Hematopoietic multipotent progenitor cell treated with erythropoietin and hydrocortisone succinate and interleukin-3 and kit ligand, for 4 days (in vitro differentiated cells): ENCODE data around the gene SEMA5A.

ENCODE experiments used
- DNase-seq: peaks from one replicate; pipeline ENCODE4 v3.0.0-alpha.2; 2015

The SEMA5A gene

GRCh38 chr5:9545992-9546851 is at the start of gene SEMA5A:
SEMA5A (minus strand) TSS chr5:9546075; CDS start chr5:9379946, 166,129 bp downstream.
- peak; percentile 51 for DNase-seq

GRCh38 chr5:9594913-9595312 is 49.0 kb upstream of the SEMA5A start:
- DNase-seq: no peak

GRCh38 chr5:9589049-9589835 is 43.4 kb upstream of the SEMA5A start:
- no peak for DNase-seq

- DNase-seq: no peak
Observed at GRCh38 chr5:9588254-9588653, 42.4 kb upstream of the SEMA5A start.

GRCh38 chr5:9587135-9587534 is 41.3 kb upstream of the SEMA5A start:
- DNase-seq: no peak

- DNase-seq: no peak
Observed at GRCh38 chr5:9582406-9582805, 36.5 kb upstream of the SEMA5A start.

GRCh38 chr5:9573796-9574195 is 27.9 kb upstream of the SEMA5A start:
- DNase-seq: no peak

GRCh38 chr5:9572246-9572645 is 26.4 kb upstream of the SEMA5A start:
- DNase-seq: no peak

- no peak for DNase-seq
Observed at GRCh38 chr5:9570876-9571275, 25.0 kb upstream of the SEMA5A start.

- no peak for DNase-seq
Observed at GRCh38 chr5:9567039-9567438, 21.2 kb upstream of the SEMA5A start.

- no peak for DNase-seq
Observed at GRCh38 chr5:9564752-9565151, 18.9 kb upstream of the SEMA5A start.

- peak; percentile 11 for DNase-seq
Observed at GRCh38 chr5:9562141-9562540, 16.3 kb upstream of the SEMA5A start.

- no peak for DNase-seq
Observed at GRCh38 chr5:9559965-9560364, 14.1 kb upstream of the SEMA5A start.

GRCh38 chr5:9558319-9558965 is 12.6 kb upstream of the SEMA5A start:
- no peak for DNase-seq

GRCh38 chr5:9557696-9558095 is 11.8 kb upstream of the SEMA5A start:
- no peak for DNase-seq

- DNase-seq: no peak
Observed at GRCh38 chr5:9555961-9556360, 10.1 kb upstream of the SEMA5A start.

- no peak for DNase-seq
Observed at GRCh38 chr5:9554122-9554521, 8.2 kb upstream of the SEMA5A start.

- no peak for DNase-seq
Observed at GRCh38 chr5:9553561-9553960, 7.7 kb upstream of the SEMA5A start.

- DNase-seq: no peak
Observed at GRCh38 chr5:9551567-9552537, 6.0 kb upstream of the SEMA5A start.

GRCh38 chr5:9549941-9550340 is 4.1 kb upstream of the SEMA5A start:
- DNase-seq: no peak

- DNase-seq: peak; percentile 29
Observed at GRCh38 chr5:9547122-9547947, 1.5 kb upstream of the SEMA5A start.
